ENCODE results near the gene RASGEF1B. TPM values are rescaled to one million over a fixed set of nuclear protein-coding genes. Genes with fewer than 3 reads are reported as not detected.

RASGEF1B gene
- total RNA-seq, 2 experiments from 2014 or later = 6.1 to 6.2 TPM

GRCh38 chr4:81429607-81430006, 42.1 kb downstream of the RASGEF1B start:
- H3K36me3 Mint-ChIP-seq (ENCODE audit: low read depth) = peaks cover 27% of the 10 kb centered on the region
- ChIA-PET CTCF (no interaction called here), POLR2A (no interaction called here)
- DNase-seq (no peak), ATAC-seq (no peak)
- TF ChIP-seq, protein P1, sequence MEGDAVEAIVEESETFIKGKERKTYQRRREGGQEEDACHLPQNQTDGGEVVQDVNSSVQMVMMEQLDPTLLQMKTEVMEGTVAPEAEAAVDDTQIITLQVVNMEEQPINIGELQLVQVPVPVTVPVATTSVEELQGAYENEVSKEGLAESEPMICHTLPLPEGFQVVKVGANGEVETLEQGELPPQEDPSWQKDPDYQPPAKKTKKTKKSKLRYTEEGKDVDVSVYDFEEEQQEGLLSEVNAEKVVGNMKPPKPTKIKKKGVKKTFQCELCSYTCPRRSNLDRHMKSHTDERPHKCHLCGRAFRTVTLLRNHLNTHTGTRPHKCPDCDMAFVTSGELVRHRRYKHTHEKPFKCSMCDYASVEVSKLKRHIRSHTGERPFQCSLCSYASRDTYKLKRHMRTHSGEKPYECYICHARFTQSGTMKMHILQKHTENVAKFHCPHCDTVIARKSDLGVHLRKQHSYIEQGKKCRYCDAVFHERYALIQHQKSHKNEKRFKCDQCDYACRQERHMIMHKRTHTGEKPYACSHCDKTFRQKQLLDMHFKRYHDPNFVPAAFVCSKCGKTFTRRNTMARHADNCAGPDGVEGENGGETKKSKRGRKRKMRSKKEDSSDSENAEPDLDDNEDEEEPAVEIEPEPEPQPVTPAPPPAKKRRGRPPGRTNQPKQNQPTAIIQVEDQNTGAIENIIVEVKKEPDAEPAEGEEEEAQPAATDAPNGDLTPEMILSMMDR (IDR thresholded peaks at IDR 0.05) = no peak
- H3K4me3 Mint-ChIP-seq = no peak overlapping the region
- no peak overlapping the region for H3K27ac Mint-ChIP-seq
- H3K27me3 Mint-ChIP-seq = no peaks in the 10 kb centered on the region
- intact Hi-C loops (cut with micrococcal nuclease) = no loop called here
- H3K4me1 Mint-ChIP-seq (ENCODE audit: low read depth) = peaks cover 2% of the 10 kb centered on the region
- no peaks in the 10 kb centered on the region for H3K9me3 Mint-ChIP-seq

DNA sequence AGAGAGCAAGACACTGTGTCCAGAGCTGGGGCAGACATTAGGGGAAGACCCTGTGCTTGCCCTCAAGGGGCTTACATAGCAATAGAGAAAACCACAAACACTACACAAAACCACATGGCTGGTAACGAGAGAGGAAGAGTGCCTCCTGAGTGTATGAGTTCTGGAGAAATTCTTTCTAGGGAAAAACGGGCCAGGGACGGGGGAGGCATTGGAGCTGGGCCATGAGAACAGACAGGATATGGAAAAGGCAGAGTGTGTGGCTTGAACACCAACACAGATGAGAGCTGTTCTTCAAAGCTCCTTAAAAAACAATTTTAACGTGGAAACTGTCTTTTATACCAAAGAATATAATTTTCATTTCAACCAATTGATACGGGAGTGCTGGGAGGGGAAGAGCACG, 42.7 kb downstream of the RASGEF1B start:
- Mint-ChIP-seq H3K4me1 (ENCODE audit: low read depth) (peaks cover 2% of the 10 kb centered on the region), H3K27me3 (no peaks in the 10 kb centered on the region), H3K4me3 (no peak overlapping the region), H3K36me3 (ENCODE audit: low read depth) (peaks cover 27% of the 10 kb centered on the region), H3K9me3 (no peaks in the 10 kb centered on the region), H3K27ac (no peak overlapping the region)
- intact Hi-C loops (cut with micrococcal nuclease) = no loop called here
- DNase-seq = no peak
- CTCF ChIA-PET = no interaction called here
- TF ChIP-seq, protein P1 (IDR thresholded peaks at IDR 0.05) = no peak
- ATAC-seq = no peak
- POLR2A ChIA-PET = no interaction called here

DNA sequence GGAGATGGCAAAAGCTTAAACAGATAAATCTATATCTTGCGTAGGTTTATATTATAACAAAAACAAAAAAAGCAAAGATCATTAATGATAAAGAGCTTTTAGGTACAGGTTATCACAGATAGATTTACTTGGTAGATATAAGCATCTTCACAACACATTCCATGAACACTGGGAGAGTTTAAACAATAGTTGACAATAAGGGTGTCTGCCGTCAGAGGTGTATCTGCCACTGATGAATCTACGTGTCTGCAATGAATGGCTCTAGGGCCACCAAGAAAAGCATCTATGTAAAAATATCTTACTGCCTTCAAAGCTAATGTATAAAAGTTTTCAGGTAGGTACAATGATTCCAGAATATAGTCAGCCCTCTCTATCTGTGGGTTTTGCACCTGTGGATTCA, 43.7 kb downstream of the RASGEF1B start:
- Mint-ChIP-seq H3K4me1 (ENCODE audit: low read depth) (peaks cover 2% of the 10 kb centered on the region), H3K27ac (no peak overlapping the region), H3K36me3 (ENCODE audit: low read depth) (peaks cover 25% of the 10 kb centered on the region), H3K9me3 (no peaks in the 10 kb centered on the region), H3K4me3 (no peak overlapping the region), H3K27me3 (no peaks in the 10 kb centered on the region)
- intact Hi-C loops (cut with micrococcal nuclease) = no loop called here
- CTCF ChIA-PET = interaction anchor here (0.7 to 1.5 kb wide), 3 partner anchors 21 to 76 kb away, joined by 3 to 4 read pairs (median 4); no protein-coding TSS in a partner anchor
- POLR2A ChIA-PET = no interaction called here
- DNase-seq (no peak), ATAC-seq (no peak)
- TF ChIP-seq, protein P1 (IDR thresholded peaks at IDR 0.05) = no peak

DNA sequence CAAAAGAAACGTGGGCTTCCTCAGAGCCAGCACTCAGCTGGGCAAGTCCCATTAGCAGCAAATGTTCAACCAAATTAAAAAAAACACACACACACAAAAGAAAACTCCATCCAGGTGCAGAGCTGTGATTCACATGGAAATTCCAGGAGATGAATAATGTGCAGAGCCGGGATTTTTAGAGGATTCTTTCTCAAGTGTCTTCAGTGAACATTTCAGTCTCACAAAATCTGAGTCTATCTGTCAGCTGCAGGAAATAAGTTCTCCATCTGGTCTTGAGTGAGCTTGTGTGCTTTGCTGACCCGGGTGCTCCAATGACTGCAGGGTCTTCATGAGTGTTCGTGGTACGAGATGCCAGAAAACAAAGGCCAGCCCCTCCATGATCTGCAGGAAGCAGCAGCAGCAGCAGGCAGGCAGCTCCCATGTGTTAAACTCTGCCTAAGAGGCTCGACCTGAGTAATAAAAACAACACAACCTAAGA, 44.3 kb downstream of the RASGEF1B start:
- H3K27ac Mint-ChIP-seq = no peak overlapping the region
- ATAC-seq (no peak), DNase-seq (no peak)
- H3K4me3 Mint-ChIP-seq = no peak overlapping the region
- H3K36me3 Mint-ChIP-seq (ENCODE audit: low read depth) = peaks cover 23% of the 10 kb centered on the region
- ChIA-PET CTCF (interaction anchor here (0.7 to 1.5 kb wide), 4 partner anchors 21 to 75 kb away, joined by 3 to 4 read pairs (median 4); no protein-coding TSS in a partner anchor), POLR2A (no interaction called here)
- intact Hi-C loops (cut with micrococcal nuclease) = no loop called here
- no peaks in the 10 kb centered on the region for H3K27me3 Mint-ChIP-seq
- TF ChIP-seq, protein P1 (IDR thresholded peaks at IDR 0.05) = no peak
- peaks cover 3% of the 10 kb centered on the region for H3K4me1 Mint-ChIP-seq (ENCODE audit: low read depth)
- H3K9me3 Mint-ChIP-seq = no peaks in the 10 kb centered on the region

GRCh38 chr4:81426770-81427289, 44.9 kb downstream of the RASGEF1B start:
- Mint-ChIP-seq H3K4me1 (ENCODE audit: low read depth) (peaks cover 5% of the 10 kb centered on the region), H3K27me3 (no peaks in the 10 kb centered on the region), H3K9me3 (no peaks in the 10 kb centered on the region), H3K4me3 (no peak overlapping the region), H3K27ac (no peak overlapping the region), H3K36me3 (ENCODE audit: low read depth) (peaks cover 23% of the 10 kb centered on the region)
- ATAC-seq = no peak
- TF ChIP-seq, protein P1 (IDR thresholded peaks at IDR 0.05) = no peak
- ChIA-PET POLR2A (no interaction called here), CTCF (interaction anchor here (1.2 to 1.5 kb wide), 3 partner anchors 20 to 75 kb away, joined by 4 read pairs; no protein-coding TSS in a partner anchor)
- no peak for DNase-seq
- intact Hi-C loops (cut with micrococcal nuclease) = no loop called here

Measured in activated CD8-positive, alpha-beta T cell treated with anti-CD3 and anti-CD28 coated beads for 36 hours (primary cell).